Inferior parietal cortex (tissue), 1 donor: Measurements from ENCODE around the gene SRD5A2.
"Not testable (repeated sequence)": the region's sequence is repeated elsewhere in the genome, so short reads cannot be mapped to it uniquely, and the experiment has no call there.

ENCODE experiments used
- DNase-seq: peaks from one replicate; pipeline ENCODE4 v3.0.0-alpha.2; 2016; ENCODE audit errors: extremely low spot score

The SRD5A2 gene

DNA sequence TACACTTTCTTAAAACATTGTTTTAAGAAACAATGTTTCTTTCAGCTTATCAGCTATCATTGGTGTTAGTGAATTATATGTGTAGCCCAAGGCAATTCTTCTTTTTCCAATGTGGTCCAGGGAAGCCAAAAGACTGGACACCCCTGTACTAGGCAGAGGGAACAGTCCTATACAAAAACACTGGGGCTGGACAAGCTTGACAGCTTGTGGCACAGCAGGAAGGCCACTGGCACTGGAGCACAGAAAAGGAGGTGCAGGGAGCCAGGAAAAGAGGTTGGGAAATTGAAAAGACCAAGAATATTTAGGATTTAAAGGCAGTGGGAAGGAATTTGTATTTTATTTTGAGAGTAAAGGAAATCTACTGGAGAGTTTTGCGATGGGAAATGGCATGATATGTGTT is 47.7 kb downstream of the SRD5A2 start:
- no peak for DNase-seq

DNA sequence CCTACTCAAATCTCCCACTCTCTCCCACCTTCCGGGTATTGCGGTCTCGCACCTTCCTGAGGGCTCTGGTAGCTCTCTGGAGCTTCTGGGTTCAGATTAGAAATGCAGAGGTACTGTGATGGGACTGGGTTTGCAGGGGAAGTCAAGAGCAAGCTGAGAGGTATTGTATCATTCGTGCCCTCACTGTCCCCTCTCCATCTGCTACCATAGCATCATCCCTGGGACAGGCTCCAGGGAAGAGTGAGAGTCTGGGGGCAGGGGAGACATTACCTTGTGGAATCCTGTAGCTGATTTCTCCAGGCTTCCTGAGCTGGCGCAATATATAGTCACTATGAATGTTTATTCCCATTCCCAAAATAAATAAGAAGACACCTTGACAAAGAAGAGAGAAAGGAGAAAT is 49.6 kb downstream of the SRD5A2 start:
- DNase-seq = no peak

DNA sequence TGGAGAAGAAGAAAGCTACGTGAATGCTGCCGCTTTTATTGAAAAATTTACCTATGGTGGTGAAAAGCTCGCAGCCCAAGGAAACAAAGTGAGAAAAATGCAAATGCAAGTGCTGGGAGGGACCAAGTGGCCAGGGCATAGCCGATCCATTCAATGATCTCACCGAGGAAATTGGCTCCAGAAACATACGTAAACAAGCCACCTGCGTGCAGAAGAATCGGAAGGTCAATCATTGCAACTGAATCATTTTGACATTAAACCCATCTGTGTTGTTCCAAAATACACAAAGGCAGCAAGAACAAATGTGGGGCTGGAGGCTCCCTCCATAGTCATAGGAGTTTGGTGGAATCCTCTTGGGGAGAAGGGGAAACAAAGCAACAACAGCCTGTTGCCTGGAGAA is 51.5 kb downstream of the SRD5A2 start:
- DNase-seq = no peak

GRCh38 chr2:31528823-31529222 is 51.9 kb downstream of the SRD5A2 start:
- DNase-seq = no peak

- no peak for DNase-seq
These were observed 53.6 kb downstream of the SRD5A2 start for GRCh38 chr2:31526946-31527732.

- DNase-seq = no peak
These were observed 54.9 kb downstream of the SRD5A2 start for GRCh38 chr2:31525876-31526275.

- no peak for DNase-seq
These were observed 56.1 kb downstream of the SRD5A2 start for GRCh38 chr2:31524592-31524991.

DNA sequence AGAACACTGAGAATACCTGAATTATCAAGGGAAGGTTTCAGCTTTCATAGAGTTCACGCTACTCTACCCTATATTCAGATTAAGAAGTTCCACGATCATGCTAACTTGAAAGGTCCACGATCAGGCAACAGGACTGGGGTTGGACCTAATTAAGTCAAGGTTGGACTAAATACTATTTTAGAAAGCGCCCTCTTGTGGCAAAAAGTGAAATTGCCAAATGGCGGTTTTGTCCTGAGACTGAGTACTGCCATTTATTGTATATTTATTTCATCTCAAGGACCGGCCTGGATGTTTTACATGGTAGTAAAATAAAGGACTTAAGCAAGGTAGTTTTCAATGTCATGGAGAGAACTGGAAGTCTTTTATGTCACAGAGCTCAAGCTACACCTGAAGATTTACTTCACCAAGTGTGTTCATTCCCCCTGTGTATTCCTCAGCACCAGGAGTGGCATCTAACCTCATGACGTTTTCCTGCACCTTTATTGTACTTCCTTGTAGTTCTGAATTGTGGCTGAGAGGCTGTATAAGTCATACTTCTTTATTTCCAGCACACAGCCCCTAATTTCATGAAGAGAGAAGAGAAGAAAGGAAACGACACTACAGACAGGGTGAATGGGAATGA is 56.8 kb downstream of the SRD5A2 start:
- DNase-seq = peak; percentile 31

GRCh38 chr2:31522786-31523185 is 58.0 kb downstream of the SRD5A2 start:
- DNase-seq = no peak

DNA sequence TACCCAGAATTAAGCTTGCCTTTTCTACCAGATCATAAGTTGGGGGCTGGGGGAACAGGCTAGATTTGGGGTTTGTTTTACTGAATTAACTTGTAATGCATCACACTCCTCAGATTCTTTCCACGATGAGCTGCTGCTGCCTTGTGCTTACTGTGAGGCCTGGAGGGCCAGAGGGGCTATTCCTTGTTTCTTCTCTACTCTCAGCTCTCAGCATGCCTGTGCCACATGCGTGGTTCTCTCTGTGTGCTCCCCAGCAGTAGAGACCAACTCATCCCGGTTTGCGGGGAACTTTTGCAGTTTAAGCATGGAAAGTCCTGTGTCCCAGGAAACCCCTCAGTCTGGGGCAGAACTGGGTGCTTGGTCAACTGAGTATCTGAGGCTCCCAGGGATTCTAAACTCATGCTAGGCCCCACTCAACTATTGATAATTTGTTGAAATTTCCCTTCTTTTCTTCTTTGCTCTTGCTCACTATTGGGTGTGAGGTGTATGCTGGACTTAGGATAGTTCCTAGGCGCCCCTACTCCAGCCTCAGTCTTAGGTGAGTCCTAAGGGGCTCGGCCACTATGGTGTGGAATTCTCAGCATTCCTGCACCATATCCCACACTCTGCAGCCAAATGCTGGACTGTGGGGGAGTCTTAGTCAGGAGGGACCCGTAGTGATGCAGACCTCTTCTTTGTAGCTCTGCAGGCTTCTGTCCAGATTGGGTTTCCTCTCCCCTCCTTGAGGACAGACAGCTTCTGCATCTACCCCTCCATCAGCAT is 63.1 kb downstream of the SRD5A2 start:
- no peak for DNase-seq

DNA sequence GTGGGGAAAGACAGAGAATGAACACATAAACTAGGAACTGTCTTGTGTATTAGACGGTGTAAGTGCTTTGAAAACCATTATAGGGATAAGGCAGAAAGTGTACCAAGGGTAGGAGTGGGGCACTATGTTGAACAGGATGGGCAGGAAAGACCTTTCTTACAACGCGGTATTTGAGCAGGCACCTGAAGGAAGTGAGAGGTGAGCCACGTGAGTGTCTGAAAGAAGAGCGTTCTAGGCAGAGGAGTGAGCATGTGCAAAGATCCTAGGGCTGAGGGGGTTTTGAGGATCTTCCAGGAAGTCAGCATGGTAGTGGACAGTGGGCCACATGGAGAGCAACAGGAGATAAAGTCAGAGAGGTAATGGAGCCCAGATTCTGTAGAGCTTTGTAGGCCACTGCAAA is 65.2 kb downstream of the SRD5A2 start:
- no peak for DNase-seq

DNA sequence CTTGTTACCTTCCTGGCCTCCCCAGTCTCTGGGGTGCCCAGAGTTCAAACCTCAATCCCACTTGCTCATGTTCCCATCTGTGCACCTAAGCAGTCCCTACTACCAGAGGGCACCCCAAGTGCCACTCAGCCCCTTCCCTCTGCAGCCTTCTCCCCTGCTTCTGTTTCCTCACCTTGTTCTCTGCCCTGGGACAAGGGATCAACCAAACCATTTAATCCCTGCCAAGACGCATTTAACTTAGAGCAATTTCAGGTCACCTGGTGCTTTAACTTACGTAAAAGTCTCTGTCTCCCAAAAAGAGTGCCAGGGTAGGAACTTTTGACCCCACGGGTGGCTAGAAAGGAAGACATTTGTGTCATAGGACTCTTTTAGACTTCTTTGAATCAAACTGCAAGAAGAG is 67.2 kb downstream of the SRD5A2 start:
- no peak for DNase-seq

GRCh38 chr2:31511376-31511775 is 69.4 kb downstream of the SRD5A2 start:
- no peak for DNase-seq

DNA sequence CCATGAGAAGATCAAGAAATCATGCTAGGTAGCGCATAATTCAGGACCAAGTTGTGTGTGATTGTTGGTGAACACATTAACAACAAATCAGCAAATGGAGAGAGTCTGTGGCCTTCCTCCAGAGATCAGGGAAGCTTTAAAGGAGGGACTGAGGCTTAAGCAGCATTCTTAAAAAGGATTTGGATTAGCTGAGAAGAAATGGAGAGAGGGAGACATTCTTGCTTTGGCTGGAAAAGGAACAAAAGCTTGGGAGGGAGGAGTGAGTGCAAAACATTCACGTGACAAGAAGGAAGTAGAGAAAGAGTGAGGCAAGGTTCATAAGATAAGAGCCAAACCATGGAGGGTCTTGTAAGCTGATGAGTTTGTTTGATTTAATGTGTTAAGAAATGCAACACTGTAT is 75.6 kb downstream of the SRD5A2 start:
- no peak for DNase-seq

- DNase-seq = no peak
These were observed 76.4 kb downstream of the SRD5A2 start for GRCh38 chr2:31504311-31504710.

DNA sequence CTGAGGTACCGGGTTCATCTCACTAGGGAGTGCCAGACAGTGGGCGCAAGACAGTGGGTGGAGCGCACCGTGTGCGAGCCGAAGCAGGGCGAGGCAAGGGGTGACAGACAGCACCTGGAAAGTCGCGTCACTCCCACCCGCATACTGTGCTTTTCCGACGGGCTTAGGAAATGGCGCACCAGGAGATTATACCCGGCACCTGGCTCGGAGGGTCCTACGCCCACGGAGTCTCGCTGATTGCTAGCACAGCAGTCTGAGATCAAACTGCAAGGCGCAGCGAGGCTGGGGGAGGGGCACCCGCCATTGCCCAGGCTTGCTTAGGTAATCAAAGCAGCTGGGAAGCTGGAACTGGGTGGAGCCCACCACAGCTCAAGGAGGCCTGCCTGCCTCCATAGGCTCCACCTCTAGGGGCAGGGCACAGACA is 84.3 kb downstream of the SRD5A2 start:
- DNase-seq = not testable (repeated sequence)

DNA sequence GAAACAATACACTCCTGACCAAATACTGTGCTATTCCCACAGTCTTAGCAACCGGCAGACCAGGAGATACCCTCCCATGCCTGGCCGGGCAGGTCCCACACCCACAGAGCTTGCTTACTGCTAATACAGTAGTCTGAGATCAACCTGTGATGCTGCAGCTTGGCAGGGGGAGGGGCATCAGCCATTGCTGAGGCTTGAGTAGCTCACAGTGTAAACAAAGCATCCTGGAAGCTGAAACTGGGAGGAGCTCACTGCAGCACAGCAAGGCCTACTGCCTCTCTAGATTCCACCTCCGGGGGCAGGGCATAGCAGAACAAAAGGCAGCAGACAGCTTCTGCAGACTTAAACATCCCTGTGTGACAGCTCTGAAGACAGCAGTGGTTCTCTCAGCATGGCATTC is 91.4 kb downstream of the SRD5A2 start:
- DNase-seq = not testable (repeated sequence)

GRCh38 chr2:31483246-31483645 is 97.5 kb downstream of the SRD5A2 start:
- DNase-seq = no peak

DNA sequence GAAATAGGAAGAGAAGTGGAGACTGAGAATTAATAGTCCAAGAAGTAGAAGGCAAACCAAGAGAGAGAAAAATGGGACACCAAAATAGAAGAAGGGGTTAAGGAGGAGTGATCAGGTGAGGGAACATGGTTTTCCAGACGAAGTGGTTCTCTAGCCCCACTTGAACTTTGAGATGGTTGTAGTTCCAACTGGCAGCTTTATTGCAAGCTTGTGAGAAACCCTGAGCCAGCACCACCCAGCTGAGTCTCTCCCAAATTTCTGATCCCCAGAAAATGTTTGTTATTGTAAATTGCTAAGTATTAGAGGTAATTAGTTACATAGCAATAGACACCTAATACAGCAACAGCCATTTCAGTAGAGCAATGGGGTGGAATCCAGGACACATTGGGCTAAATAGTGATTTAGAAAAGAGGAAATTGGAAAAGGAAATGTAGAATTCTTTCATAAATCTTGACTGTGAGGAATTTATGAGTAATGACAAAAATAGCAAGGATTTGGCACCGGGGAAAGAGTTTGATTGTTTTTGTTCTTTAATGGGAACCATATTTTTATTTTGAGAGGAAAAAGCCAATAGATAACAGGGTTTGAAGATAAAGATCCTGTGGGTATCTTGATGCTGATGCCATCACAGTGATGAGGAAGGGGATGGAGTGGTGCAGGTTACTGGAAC is 104.1 kb downstream of the SRD5A2 start:
- no peak for DNase-seq

GRCh38 chr2:31475692-31476091 is 105.0 kb downstream of the SRD5A2 start:
- DNase-seq = no peak

- DNase-seq = no peak
These were observed 106.4 kb downstream of the SRD5A2 start for GRCh38 chr2:31474296-31474695.
